Cardiac muscle cell (in vitro differentiated cells and primary cell): Measurements from ENCODE around the gene UBE3C. TPM values are rescaled to one million over a fixed set of nuclear protein-coding genes. Genes with fewer than 3 reads are reported as not detected.
"Not testable (repeated sequence)": the region's sequence is repeated elsewhere in the genome, so short reads cannot be mapped to it uniquely, and the experiment has no call there.

Source experiments
- DNase-seq, 2 donors: peaks; one replicate each; pipeline versions ENCODE4 v3.0.0 to v3.0.0-alpha.2; 2010 to 2017; ENCODE audit warnings: low read depth in 1 of 2, low spot score in 1 of 2
- H3K27ac ChIP-seq: fragments of 200-600 bp; sonication (generic); 2 replicates; pipeline ENCODE4 v1.5.1; 2016
- H3K27me3 ChIP-seq: fragments of 200-600 bp; sonication (generic); 2 replicates; pipeline ENCODE4 v1.6.0; 2016; ENCODE audit warnings: control low read depth
- H3K36me3 ChIP-seq: fragments of 200-600 bp; sonication (generic); 2 replicates; pipeline ENCODE4 v1.5.1; 2016; ENCODE audit warnings: control low read depth
- H3K4me1 ChIP-seq: fragments of 200-600 bp; sonication (generic); 2 replicates; pipeline ENCODE4 v1.8.1; 2017; ENCODE audit warnings: low read depth, mild to moderate bottlenecking, mixed run types
- H3K4me3 ChIP-seq: fragments of 200-600 bp; sonication (generic); 2 replicates; pipeline ENCODE4 v1.5.1; 2016; ENCODE audit warnings: mild to moderate bottlenecking
- H3K9me3 ChIP-seq: fragments of 200-600 bp; sonication (generic); 2 replicates; pipeline ENCODE4 v1.5.1; 2017; ENCODE audit warnings: low read depth, mild to moderate bottlenecking, control low read depth
- polyA plus RNA-seq: library from polyadenylated mRNA; unstranded; fragments of >200 nt; fragmentation: Nextera tagmentation; extraction: Ambion mirVana; gene quantifications from 2 replicates; pipeline ENCODE4 v1.2.1, GENCODE V29; 2016
- total RNA-seq: library from RNA; depleted of rRNA; stranded (reverse); fragments of >200 nt; gene quantifications from 2 replicates; pipeline ENCODE4 v1.2.3, GENCODE V29; 2016
- TF ChIP-seq, protein P1 (sequence below): IDR thresholded peaks from 2 replicates; pipeline ENCODE4 v1.5.1; 2012; ENCODE audit warnings: low read depth, mild to moderate bottlenecking, low read length

The UBE3C gene
- total and polyA plus RNA-seq, 2 experiments from 2014 or later = 24.4 to 33.1 TPM

DNA sequence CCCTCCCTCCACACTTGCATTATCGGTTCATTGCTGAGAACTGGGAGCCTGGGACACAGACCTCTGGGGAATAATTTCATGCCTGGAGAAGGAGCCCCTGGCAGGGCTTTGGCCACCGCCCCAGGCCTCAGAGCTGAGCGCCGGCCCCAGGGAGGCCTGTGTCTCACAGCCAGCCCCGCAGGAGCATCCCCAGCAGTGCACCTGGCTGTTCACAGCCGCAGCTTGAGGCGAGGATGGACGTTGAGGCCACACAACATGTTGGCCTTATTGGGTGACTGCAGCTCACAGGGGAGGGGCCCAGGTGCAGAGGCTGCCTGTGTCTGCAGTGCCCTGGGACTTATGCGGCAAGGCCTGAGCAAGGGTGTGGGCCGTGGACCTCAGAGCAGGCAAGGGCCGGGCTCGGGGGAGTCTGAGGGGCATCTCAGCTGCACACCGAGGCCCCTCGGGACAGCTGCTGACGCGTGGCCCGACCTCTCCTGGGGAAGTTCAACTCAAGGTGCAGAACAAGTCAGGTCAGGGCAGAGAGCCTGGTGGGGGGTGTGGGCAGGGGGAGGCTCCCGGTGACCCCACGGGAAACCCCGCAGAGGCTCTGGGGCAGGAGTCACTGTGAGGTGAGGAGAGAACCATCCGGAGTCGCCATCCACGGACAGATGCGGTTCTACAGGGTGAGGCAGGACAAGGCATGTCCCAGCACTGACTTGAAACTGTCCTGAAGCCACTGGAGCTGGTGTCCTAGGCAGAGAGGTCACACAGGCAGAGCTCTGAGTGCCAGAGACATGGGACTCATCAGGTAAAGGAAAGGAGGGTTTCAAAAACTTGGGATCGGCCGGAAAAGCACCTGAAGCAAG, 13.1 kb upstream of the UBE3C start:
- H3K4me3 ChIP-seq = no peak overlapping the region
- peaks cover 7% of the 10 kb centered on the region for H3K27me3 ChIP-seq
- TF ChIP-seq, protein P1, sequence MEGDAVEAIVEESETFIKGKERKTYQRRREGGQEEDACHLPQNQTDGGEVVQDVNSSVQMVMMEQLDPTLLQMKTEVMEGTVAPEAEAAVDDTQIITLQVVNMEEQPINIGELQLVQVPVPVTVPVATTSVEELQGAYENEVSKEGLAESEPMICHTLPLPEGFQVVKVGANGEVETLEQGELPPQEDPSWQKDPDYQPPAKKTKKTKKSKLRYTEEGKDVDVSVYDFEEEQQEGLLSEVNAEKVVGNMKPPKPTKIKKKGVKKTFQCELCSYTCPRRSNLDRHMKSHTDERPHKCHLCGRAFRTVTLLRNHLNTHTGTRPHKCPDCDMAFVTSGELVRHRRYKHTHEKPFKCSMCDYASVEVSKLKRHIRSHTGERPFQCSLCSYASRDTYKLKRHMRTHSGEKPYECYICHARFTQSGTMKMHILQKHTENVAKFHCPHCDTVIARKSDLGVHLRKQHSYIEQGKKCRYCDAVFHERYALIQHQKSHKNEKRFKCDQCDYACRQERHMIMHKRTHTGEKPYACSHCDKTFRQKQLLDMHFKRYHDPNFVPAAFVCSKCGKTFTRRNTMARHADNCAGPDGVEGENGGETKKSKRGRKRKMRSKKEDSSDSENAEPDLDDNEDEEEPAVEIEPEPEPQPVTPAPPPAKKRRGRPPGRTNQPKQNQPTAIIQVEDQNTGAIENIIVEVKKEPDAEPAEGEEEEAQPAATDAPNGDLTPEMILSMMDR = no peak
- H3K4me1 ChIP-seq = no peaks in the 10 kb centered on the region
- no peak for DNase-seq
- H3K36me3 ChIP-seq = no peaks in the 10 kb centered on the region
- H3K9me3 ChIP-seq = no peaks in the 10 kb centered on the region
- H3K27ac ChIP-seq = no peak overlapping the region

DNA sequence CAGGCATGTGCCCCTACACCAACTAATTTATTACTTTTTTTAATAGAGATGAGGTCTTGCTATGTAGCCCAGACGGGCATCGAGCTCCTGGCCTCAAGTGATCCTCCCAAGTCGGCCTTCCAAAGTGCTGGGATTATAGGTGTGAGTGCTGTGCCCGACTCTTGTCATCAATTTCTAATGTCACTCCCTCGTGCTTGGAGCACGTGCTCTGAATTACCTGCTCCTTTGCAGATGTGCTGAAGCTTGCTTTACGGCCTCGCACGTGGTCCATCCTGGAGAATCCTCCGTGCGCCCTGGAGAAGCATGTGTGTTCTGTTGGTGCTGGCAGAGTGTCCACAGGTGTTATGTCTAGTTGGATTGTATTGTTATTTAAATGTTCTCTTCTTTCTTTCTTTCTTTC, 11.8 kb upstream of the UBE3C start:
- TF ChIP-seq, protein P1 = no peak
- no peaks in the 10 kb centered on the region for H3K36me3 ChIP-seq
- H3K9me3 ChIP-seq = no peaks in the 10 kb centered on the region
- no peak overlapping the region for H3K27ac ChIP-seq
- peaks cover 7% of the 10 kb centered on the region for H3K27me3 ChIP-seq
- H3K4me3 ChIP-seq = no peak overlapping the region
- no peaks in the 10 kb centered on the region for H3K4me1 ChIP-seq
- no peak for DNase-seq

DNA sequence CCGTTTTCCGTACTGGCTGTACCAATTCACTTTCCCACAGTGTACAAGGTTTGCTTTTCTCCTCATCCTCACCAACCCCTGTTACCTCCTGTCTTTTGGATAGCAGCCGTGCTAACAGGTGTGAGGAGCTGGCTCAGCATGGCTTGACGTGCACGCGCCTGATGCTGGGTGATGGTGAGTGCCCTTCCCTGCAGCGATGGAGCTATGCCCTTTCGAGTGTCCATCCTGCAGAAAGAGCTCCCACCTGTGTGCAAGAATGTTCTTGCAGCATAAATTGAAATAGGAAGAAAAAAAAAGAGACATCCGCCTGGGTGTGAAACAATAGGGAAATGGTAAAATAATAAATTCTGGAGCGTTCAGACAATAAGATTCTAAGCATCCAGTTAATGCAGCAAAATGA, 9.5 kb upstream of the UBE3C start:
- Histone ChIP-seq H3K4me3 (no peak overlapping the region), H3K27me3 (peaks cover 7% of the 10 kb centered on the region), H3K4me1 (no peaks in the 10 kb centered on the region), H3K27ac (no peak overlapping the region), H3K9me3 (no peaks in the 10 kb centered on the region), H3K36me3 (no peaks in the 10 kb centered on the region)
- TF ChIP-seq, protein P1 = no peak
- no peak for DNase-seq

DNA sequence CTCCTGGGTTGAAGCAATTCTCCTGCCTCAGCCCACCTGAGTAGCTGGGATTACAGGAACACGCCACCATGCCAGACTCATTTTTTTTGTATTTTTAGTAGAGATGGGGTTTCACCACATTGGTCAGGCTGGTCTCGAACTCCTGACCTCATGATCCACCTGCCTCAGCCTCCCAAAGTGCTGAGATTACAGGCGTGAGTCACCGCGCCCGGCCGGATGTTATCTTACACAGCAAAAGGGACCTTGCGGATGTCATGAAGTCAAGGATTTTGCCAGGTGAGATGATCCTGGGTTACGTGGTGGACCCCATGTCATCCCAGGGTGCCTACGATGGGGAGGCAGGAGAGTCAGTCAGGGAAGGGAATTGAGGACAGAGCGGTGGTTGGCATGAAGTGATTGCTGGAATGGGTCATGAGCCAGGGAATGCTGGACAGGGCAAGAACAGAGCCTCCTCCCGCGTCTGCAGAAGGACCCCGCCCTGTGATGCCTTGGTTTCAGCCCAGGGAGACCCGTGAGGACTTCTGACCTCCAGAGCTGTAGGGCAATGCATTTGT, 8.7 kb upstream of the UBE3C start:
- TF ChIP-seq, protein P1 = no peak
- no peak for DNase-seq
- Histone ChIP-seq H3K27ac (no peak overlapping the region), H3K9me3 (no peaks in the 10 kb centered on the region), H3K27me3 (peaks cover 7% of the 10 kb centered on the region), H3K4me3 (no peak overlapping the region), H3K4me1 (no peaks in the 10 kb centered on the region), H3K36me3 (no peaks in the 10 kb centered on the region)

DNA sequence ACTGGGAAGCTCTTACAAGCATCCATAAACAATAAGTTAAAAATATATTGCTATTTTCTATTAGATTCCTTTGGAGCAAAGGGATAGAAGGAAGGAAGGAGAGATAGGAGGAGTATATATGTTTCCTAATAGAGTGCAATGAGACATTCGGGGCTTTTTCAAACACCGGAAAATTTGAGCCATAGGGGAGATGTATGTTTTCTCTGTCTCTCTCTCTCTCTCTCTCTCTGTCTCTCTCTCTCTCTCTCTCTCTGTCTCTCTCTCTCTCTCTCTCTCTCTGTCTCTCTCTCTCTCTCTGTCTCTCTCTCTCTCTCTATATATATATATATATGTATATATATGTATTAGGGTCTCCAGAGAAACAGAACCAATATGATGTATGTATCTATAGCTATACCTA, 7.9 kb upstream of the UBE3C start:
- DNase-seq, H3K27me3 ChIP-seq, H3K36me3 ChIP-seq, H3K27ac ChIP-seq, H3K4me1 ChIP-seq, H3K4me3 ChIP-seq, H3K9me3 ChIP-seq: not testable (repeated sequence)

DNA sequence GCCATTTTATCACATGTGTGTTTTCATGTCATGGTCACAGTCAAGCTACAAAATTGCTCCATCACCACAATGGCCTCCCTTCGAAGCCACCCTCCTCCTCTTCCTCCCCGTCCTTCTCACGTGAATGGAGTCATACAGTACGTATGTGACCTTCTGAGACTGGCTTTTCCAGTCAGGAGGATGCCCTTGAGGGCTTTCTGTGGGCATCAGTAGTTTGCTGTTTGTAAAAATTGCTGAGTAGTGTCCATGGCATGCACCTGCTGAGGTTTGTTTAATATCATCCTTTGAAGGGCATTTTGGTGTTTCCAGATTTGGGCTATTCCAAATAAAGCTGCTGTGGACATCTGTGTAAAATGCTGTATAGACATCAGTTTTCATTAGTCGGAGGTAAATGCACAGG, 5.9 kb upstream of the UBE3C start:
- Histone ChIP-seq H3K36me3 (no peaks in the 10 kb centered on the region), H3K27ac (no peak overlapping the region), H3K9me3 (no peaks in the 10 kb centered on the region), H3K27me3 (peaks cover 7% of the 10 kb centered on the region), H3K4me1 (no peaks in the 10 kb centered on the region), H3K4me3 (no peak overlapping the region)
- TF ChIP-seq, protein P1 = no peak
- DNase-seq = no peak
